MM.1S (cell line): ENCODE measurements around the gene TMEM232.

Experiments
- DNase-seq: peaks from one replicate; pipeline ENCODE4 v3.0.0-alpha.2; 2015
- H2AFZ ChIP-seq: fragments of 300-600 bp; sonication (generic); 2 replicates; pipeline ENCODE4 v1.6.0; 2016; ENCODE audit warnings: antibody characterized with exemption, low read length
- H3F3A ChIP-seq: fragments of 300-600 bp; sonication (generic); 2 replicates; pipeline ENCODE4 v1.6.1; 2016; ENCODE audit warnings: mild to moderate bottlenecking, antibody characterized with exemption, low read length, moderate library complexity, mixed read lengths; ENCODE audit not compliant: insufficient read depth
- H3K27ac ChIP-seq: fragments of 300-600 bp; sonication (generic); 2 replicates; pipeline ENCODE4 v1.5.1; 2016; ENCODE audit warnings: mild to moderate bottlenecking, low read length
- H3K27me3 ChIP-seq: fragments of 300-600 bp; sonication (generic); replicated peaks from 2 replicates; pipeline ENCODE4 v1.6.0; 2016; ENCODE audit warnings: low read length; ENCODE audit not compliant: insufficient read depth
- H3K36me3 ChIP-seq: fragments of 300-600 bp; sonication (generic); replicated peaks from 2 replicates; pipeline ENCODE4 v1.6.1; 2016; ENCODE audit warnings: mild to moderate bottlenecking, low read length, mixed read lengths; ENCODE audit not compliant: insufficient read depth
- H3K4me1 ChIP-seq: fragments of 300-600 bp; sonication (generic); 2 replicates; pipeline ENCODE4 v1.6.1; 2016; ENCODE audit warnings: low read length, mixed read lengths
- H3K4me2 ChIP-seq: fragments of 300-600 bp; sonication (generic); 2 replicates; pipeline ENCODE4 v1.6.0; 2016; ENCODE audit warnings: low read depth, low read length
- H3K4me3 ChIP-seq: fragments of 300-600 bp; sonication (generic); 2 replicates; pipeline ENCODE4 v1.5.1; 2016; ENCODE audit warnings: low read length, mixed read lengths
- H3K79me2 ChIP-seq: fragments of 300-600 bp; sonication (generic); 2 replicates; pipeline ENCODE4 v1.6.1; 2016; ENCODE audit warnings: mixed run types, low read length, mixed read lengths
- H3K9ac ChIP-seq: fragments of 300-600 bp; sonication (generic); 2 replicates; pipeline ENCODE4 v1.6.1; 2016; ENCODE audit warnings: low read length, mixed read lengths
- H3K9me2 ChIP-seq: fragments of 300-600 bp; sonication (generic); replicated peaks from 2 replicates; pipeline ENCODE4 v1.6.1; 2016; ENCODE audit warnings: mild to moderate bottlenecking, low read length, mixed read lengths; ENCODE audit not compliant: insufficient read depth
- H3K9me3 ChIP-seq: fragments of 300-600 bp; sonication (generic); replicated peaks from 2 replicates; pipeline ENCODE4 v1.6.1; 2016; ENCODE audit warnings: mild to moderate bottlenecking, low read length, mixed read lengths; ENCODE audit not compliant: insufficient read depth
- H4K20me1 ChIP-seq: fragments of 300-600 bp; sonication (generic); 2 replicates; pipeline ENCODE4 v1.6.1; 2016; ENCODE audit warnings: mild to moderate bottlenecking, low read length, moderate library complexity, mixed read lengths; ENCODE audit not compliant: insufficient read depth
- CTCF ChIP-seq: fragments of 300-600 bp; sonication (generic); IDR thresholded peaks from 2 replicates; pipeline ENCODE4 v1.5.1; 2016; ENCODE audit warnings: antibody characterized with exemption, low read length, mixed read lengths
- EZH2 ChIP-seq: fragments of 300-600 bp; sonication (generic); optimal IDR thresholded peaks from 2 replicates; pipeline ENCODE3; 2017; ENCODE audit warnings: low read depth, mild to moderate bottlenecking, antibody characterized with exemption, low read length, mixed read lengths
- EZH2phosphoT487 ChIP-seq: fragments of 300-600 bp; sonication (generic); IDR thresholded peaks from 2 replicates; pipeline ENCODE4 v1.6.1; 2018; ENCODE audit warnings: antibody characterized with exemption, low read length

The TMEM232 gene

GRCh38 chr5:110460837-110461236, 265.6 kb downstream of the TMEM232 start:
- Histone ChIP-seq H3K4me3 (no peak overlapping the region), H3K9ac (no peak overlapping the region), H2AFZ (no peak overlapping the region), H3K27ac (no peak overlapping the region), H3K79me2 (no peaks in the 10 kb centered on the region), H3K27me3 (no peaks in the 10 kb centered on the region), H4K20me1 (no peaks in the 10 kb centered on the region), H3K4me2 (no peak overlapping the region), H3F3A (no peaks in the 10 kb centered on the region), H3K4me1 (no peaks in the 10 kb centered on the region), H3K9me3 (no peaks in the 10 kb centered on the region), H3K9me2 (no peaks in the 10 kb centered on the region), H3K36me3 (no peaks in the 10 kb centered on the region)
- TF ChIP-seq CTCF (no peak), EZH2phosphoT487 (no peak), EZH2 (no peak)
- no peak for DNase-seq

GRCh38 chr5:110458313-110458712, 268.2 kb downstream of the TMEM232 start:
- Histone ChIP-seq H3K9me3 (no peaks in the 10 kb centered on the region), H3K9me2 (no peaks in the 10 kb centered on the region), H3K27me3 (no peaks in the 10 kb centered on the region), H3K9ac (no peak overlapping the region), H3K4me1 (no peaks in the 10 kb centered on the region), H2AFZ (no peak overlapping the region), H3F3A (no peaks in the 10 kb centered on the region), H3K36me3 (no peaks in the 10 kb centered on the region), H4K20me1 (no peaks in the 10 kb centered on the region), H3K79me2 (no peaks in the 10 kb centered on the region), H3K27ac (no peak overlapping the region), H3K4me2 (no peak overlapping the region), H3K4me3 (no peak overlapping the region)
- DNase-seq, result no peak
- TF ChIP-seq CTCF, result no peak
- no peak for TF ChIP-seq EZH2
- TF ChIP-seq EZH2phosphoT487, result no peak

GRCh38 chr5:110442856-110443255, 283.6 kb downstream of the TMEM232 start:
- H3K4me2 ChIP-seq, result no peak overlapping the region
- H3K4me1 ChIP-seq, result peaks cover 8% of the 10 kb centered on the region
- no peaks in the 10 kb centered on the region for H3F3A ChIP-seq
- H3K9me2 ChIP-seq, result no peaks in the 10 kb centered on the region
- no peaks in the 10 kb centered on the region for H3K9me3 ChIP-seq
- DNase-seq, result no peak
- H3K27me3 ChIP-seq, result no peaks in the 10 kb centered on the region
- no peak overlapping the region for H3K9ac ChIP-seq
- H3K79me2 ChIP-seq, result no peaks in the 10 kb centered on the region
- no peaks in the 10 kb centered on the region for H4K20me1 ChIP-seq
- TF ChIP-seq EZH2, result no peak
- no peak for TF ChIP-seq CTCF
- TF ChIP-seq EZH2phosphoT487, result no peak
- H3K27ac ChIP-seq, result no peak overlapping the region
- H3K4me3 ChIP-seq, result no peak overlapping the region
- no peak overlapping the region for H2AFZ ChIP-seq
- no peaks in the 10 kb centered on the region for H3K36me3 ChIP-seq

GRCh38 chr5:110441035-110441434, 285.4 kb downstream of the TMEM232 start:
- Histone ChIP-seq H3K4me3 (no peak overlapping the region), H3K79me2 (no peaks in the 10 kb centered on the region), H4K20me1 (no peaks in the 10 kb centered on the region), H3K9me2 (no peaks in the 10 kb centered on the region), H3K27ac (no peak overlapping the region), H3K27me3 (no peaks in the 10 kb centered on the region), H3K36me3 (no peaks in the 10 kb centered on the region), H3K4me2 (no peak overlapping the region), H2AFZ (no peak overlapping the region), H3K9me3 (no peaks in the 10 kb centered on the region), H3F3A (no peaks in the 10 kb centered on the region), H3K9ac (no peak overlapping the region), H3K4me1 (peaks cover 8% of the 10 kb centered on the region)
- peak; percentile 64 for DNase-seq
- TF ChIP-seq EZH2 (no peak), EZH2phosphoT487 (no peak), CTCF (peak; percentile 64)
